ENCODE measurements around the gene RNASE13.
A peak's percentile ranks its signal among the peaks of the same experiment; 100 is the strongest.
"Not testable (repeated sequence)": the region's sequence is repeated elsewhere in the genome, so short reads cannot be mapped to it uniquely, and the experiment has no call there.

The RNASE13 gene

DNA sequence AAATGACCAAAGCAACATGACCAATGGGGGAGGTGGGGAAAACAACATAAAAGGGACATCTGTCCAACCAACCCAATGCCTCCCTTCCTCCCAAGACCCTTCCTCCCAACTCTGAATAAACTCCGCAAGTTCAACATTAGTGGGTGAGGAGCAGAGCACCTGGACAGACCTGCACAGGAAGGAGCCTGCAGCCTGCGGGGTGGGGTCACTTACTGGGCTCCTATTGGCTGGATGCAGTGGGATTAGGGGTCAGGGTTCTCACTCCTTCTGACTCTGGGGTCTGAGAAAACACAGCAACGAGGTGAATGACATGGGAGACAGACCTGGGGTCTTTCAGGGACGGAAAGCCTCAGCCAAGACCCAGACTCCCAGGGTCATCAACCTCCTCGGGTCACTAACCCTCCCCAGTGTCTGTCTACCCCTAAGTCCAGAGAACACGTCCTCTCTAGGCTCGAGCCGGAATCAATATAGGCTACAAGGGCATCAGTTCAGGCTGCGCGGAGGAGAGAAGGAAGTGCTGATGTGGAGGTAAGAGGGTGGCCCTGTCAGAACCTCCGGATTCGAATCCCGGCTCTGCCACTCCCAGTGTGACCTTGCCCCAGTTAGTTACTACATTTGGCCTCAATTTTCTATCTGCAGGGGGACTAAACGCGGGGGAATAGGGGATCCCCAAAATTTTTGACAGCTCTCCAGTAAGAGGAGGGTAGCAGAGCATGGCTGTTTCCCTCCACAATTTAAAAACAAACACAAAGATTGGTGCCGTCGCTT is 10.6 kb downstream of the RNASE13 start:
- DNase-seq (ENCODE audit: low read depth in 2 of 2, low spot score in 1 of 2), result no peak

DNA sequence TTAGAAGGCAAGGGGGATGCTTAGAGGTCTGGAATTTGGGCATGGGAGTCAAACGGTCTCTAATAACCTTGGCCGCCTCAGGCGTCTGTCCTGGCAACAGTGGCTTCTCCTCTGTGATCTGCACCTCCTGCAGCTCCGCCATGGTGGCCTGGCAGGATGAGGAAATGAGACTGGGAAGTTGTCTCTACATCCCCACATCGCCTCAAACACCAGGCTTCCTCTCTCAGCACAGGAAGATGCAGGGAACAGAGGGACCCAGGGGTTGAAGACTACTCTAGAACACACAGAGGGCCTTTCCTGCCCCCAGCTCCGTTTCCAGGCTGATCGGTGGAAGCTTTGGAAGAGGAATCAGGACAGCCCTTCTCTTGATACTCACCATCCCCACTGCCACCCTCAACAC is 11.4 kb downstream of the RNASE13 start:
- DNase-seq (ENCODE audit: low read depth in 2 of 2, low spot score in 1 of 2), result no peak

GRCh38 chr14:21022686-21023085 is 11.9 kb downstream of the RNASE13 start:
- no peak for DNase-seq (ENCODE audit: low read depth in 2 of 2, low spot score in 1 of 2)

- DNase-seq (ENCODE audit: low read depth in 2 of 2, low spot score in 1 of 2), result no peak
Measured at GRCh38 chr14:21020977-21021545, 13.5 kb downstream of the RNASE13 start.

DNA sequence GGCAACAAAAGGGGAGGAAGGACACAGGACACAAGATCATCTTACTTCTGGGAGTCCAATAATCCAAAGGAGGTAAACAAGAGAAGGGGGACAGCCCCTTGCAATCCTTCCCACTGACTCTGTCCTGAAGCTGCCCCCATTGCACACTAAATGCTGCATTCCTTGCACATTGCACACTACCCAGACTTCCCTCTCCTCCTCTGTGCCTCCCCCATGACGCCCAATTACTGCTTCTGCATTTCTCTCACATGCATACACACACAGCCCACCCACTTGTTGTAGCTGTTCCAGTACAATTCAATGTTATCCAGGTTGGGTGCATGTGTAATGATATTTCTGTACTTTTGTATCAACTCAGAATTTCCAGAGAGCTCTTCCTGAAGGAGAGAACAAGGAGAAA is 15.2 kb downstream of the RNASE13 start:
- no peak for DNase-seq (ENCODE audit: low read depth in 2 of 2, low spot score in 1 of 2)

GRCh38 chr14:21018781-21019180 is 15.8 kb downstream of the RNASE13 start:
- no peak for DNase-seq (ENCODE audit: low read depth in 2 of 2, low spot score in 1 of 2)

DNA sequence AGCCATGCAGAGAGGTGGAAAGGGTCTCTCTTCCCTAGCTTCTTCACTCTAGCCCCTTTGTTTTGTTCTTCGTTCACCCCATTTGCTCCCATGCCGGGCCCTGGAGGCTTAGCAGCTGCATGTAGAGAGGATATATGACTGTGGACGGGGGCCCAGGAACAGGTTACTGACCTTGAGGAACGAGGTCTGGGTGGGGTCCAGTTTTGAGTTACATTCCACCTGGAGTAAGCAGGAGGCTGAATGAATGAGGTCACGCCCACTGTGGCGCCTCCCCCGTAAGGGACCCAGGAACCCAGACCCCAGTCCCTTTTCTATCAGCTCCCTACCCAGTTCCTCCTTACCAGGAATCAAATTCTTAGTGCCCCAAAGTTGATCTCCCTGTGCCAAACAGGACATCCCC is 16.3 kb downstream of the RNASE13 start:
- no peak for DNase-seq (ENCODE audit: low read depth in 2 of 2, low spot score in 1 of 2)

- no peak for DNase-seq (ENCODE audit: low read depth in 2 of 2, low spot score in 1 of 2)
Measured at GRCh38 chr14:21017528-21018245, 16.9 kb downstream of the RNASE13 start.

- no peak for DNase-seq (ENCODE audit: low read depth in 2 of 2, low spot score in 1 of 2)
Measured at GRCh38 chr14:21016413-21017190, 18.0 kb downstream of the RNASE13 start.

DNA sequence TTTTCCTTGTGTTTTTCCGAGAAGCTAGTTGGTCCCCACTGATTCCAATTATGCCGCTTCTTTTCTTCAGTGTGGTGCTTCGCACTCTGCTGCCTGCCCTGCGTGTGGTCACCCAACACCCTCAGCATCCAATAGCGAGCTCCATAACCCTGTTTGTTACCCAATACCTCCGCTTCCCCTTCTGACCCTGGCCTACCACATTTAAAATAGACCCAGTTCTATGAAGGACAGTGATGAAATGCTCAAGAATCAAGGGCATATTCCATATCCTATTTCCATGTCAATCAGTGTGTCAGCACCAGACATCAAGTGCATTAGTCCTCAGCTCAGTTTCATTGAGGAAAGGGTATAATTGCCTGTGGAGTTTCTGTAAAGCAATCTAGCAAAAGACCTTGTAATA is 19.3 kb downstream of the RNASE13 start:
- no peak for DNase-seq (ENCODE audit: low read depth in 2 of 2, low spot score in 1 of 2)

DNA sequence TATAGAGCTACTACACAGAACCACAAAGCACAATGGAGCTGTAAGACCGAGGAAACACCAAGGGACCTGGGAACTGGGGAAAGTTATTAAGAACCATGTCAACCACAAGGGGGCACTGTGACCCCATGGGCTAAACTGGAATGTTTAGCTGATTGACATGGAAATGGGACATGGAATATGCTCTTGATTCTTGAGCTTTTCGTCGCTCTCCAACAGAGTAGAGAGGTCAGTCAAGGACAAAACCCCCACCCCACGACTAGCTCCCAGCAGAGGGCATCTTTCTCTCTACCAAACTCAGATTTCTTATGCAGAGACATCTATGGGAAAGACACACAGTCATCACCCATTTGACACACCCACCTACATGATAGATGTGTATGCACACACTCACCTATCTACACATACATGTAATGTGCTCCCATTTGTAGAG is 19.8 kb downstream of the RNASE13 start:
- DNase-seq (ENCODE audit: low read depth in 2 of 2, low spot score in 1 of 2), result peak; percentile 69 to 70

DNA sequence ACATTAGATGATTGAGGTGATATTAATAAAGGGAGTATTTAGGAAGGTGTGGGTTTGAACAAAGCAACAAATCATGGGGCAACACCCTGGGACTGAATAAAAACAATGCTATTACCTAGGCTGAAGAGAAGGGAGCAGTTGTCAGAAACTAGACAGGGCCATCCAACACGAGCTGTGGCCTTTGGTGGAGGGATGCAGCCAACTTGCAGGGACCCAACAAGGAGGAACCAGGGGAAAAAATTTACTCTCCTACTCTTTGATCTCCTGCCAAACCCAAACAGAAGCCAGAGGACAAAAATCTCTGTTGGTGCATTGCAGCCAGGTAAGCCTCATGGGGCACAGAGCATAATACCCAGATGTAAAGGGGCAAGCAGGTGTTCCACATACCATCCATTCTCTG is 23.5 kb downstream of the RNASE13 start:
- no peak for DNase-seq (ENCODE audit: low read depth in 2 of 2, low spot score in 1 of 2)

- DNase-seq (ENCODE audit: low read depth in 2 of 2, low spot score in 1 of 2), result not testable (repeated sequence)
Measured at GRCh38 chr14:21009721-21010120, 24.9 kb downstream of the RNASE13 start.

GRCh38 chr14:21003788-21004346 is 30.7 kb downstream of the RNASE13 start:
- DNase-seq (ENCODE audit: low read depth in 2 of 2, low spot score in 1 of 2), result no peak

GRCh38 chr14:21001218-21001617 is 33.4 kb downstream of the RNASE13 start:
- DNase-seq (ENCODE audit: low read depth in 2 of 2, low spot score in 1 of 2), result no peak

GRCh38 chr14:20999591-20999990 is 35.0 kb downstream of the RNASE13 start:
- DNase-seq (ENCODE audit: low read depth in 2 of 2, low spot score in 1 of 2), result no peak

DNA sequence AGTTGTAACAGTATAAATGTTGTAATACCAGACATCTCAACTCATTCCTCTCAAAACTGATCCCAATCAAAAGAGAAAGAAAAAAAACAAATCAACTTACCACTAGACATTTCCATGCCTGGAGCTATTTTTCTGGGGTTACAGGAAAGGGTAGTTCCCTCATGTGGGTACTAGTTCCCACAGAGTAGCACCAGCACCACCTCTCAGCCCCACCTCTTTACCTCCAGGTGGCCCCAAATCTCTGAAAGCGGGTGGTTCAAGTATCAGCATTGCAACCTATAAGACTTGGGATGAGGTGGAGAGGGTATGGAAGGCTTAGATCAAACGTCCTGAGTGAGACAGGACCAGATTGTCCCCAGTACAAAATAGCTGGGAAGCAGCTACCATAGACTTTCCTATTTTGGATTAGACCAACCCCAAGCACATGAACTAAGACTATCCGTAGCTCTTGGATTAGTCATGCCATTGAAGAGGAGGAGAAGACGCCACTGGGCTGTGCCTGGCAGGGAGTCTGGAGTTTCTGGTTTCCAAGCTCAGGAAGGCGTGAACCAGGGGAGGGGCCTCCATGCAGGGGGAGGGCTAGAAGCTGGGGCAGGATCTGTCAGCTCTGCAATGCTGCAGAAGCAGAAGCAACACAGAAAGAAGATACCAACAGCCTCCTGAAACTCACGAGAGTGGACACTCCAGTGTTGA is 35.8 kb downstream of the RNASE13 start, which contains the start of gene SLC39A2:
Gene SLC39A2 (plus strand): TSS at position 620 of the 693 bp plus-strand sequence. CDS start 154 bp downstream, outside the sequence.
- DNase-seq (ENCODE audit: low read depth in 2 of 2, low spot score in 1 of 2), result no peak

DNA sequence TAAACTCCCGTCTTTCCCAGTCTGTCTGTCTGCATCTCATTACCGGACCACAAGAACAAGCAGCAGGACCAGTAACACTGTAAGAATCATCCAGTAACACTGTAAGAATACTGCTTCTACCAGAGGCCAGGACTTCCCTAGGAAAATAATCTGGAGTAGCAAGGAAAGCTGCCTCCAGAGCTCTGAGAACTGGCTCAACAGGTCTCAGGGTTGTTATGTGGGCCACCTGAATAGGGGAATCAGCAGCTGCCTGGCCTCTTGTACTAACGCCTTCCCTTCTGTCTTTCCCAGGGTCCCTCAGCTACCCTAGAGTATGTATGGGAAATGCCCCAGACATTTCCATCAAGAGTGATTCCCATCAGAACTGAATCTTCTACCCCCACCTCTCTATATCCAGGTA is 36.5 kb downstream of the RNASE13 start:
- DNase-seq (ENCODE audit: low read depth in 2 of 2, low spot score in 1 of 2), result no peak

DNA sequence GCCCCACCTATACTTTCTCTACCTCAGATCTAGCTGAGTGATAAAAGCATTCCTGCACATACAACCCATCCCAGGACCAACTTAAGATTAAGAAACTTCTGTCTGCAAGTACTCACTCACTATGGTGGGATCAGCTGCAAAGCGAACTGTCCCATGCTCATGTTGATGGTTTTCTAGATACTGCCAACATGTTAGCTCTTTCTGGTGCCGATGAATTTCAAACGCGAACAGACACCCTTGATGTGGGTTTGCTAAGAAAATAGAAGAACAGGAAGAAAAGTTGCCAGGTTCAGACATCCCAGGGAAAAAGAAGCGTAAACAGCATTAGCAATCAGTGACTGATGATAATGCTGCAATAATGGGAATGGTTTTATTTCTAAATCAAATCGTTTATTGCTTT is 37.0 kb downstream of the RNASE13 start:
- no peak for DNase-seq (ENCODE audit: low read depth in 2 of 2, low spot score in 1 of 2)

- no peak for DNase-seq (ENCODE audit: low read depth in 2 of 2, low spot score in 1 of 2)
Measured at GRCh38 chr14:20997115-20997514, 37.5 kb downstream of the RNASE13 start.
